Measurements from ENCODE around the gene ROR1. TPM values are rescaled to one million over a fixed set of nuclear protein-coding genes. Genes with fewer than 3 reads are reported as not detected.

Gene ROR1
- total and polyA plus RNA-seq, 2 of the 13 experiments (the other 11 are each of a cell fraction or from before 2014, with no cell fraction given): 0.58 to 2.3 TPM

DNA sequence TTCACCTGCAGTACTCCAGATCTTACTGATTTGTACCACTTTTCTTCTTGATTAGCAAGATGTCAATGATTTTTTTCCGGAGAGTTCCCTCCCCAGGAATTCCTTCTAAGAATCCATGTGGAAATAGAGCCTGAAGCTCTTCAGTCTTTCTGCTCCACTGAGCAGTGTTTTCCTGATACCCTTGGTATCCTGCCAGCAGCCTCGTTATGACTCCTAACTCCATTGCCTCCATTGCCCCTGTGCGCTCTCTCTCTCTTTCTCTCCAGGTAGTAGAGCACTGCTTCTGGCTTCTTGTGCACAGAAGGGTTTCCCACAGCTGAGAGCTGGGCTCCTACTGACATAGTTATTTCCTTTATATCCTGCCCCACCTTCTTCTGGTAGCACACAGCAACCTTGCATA is 441.8 kb downstream of the ROR1 start (continued):
- TF ChIP-seq, protein P1, sequence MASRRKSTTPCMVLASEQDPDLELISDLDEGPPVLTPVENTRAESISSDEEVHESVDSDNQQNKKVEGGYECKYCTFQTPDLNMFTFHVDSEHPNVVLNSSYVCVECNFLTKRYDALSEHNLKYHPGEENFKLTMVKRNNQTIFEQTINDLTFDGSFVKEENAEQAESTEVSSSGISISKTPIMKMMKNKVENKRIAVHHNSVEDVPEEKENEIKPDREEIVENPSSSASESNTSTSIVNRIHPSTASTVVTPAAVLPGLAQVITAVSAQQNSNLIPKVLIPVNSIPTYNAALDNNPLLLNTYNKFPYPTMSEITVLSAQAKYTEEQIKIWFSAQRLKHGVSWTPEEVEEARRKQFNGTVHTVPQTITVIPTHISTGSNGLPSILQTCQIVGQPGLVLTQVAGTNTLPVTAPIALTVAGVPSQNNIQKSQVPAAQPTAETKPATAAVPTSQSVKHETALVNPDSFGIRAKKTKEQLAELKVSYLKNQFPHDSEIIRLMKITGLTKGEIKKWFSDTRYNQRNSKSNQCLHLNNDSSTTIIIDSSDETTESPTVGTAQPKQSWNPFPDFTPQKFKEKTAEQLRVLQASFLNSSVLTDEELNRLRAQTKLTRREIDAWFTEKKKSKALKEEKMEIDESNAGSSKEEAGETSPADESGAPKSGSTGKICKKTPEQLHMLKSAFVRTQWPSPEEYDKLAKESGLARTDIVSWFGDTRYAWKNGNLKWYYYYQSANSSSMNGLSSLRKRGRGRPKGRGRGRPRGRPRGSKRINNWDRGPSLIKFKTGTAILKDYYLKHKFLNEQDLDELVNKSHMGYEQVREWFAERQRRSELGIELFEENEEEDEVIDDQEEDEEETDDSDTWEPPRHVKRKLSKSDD (CRISPR knock-in tag; IDR thresholded peaks at IDR 0.05; ENCODE audit: low read depth): no peak
- TF ChIP-seq CEBPB (IDR thresholded peaks at IDR 0.05; ENCODE audit: borderline replicate concordance, low read depth, low read length) (no peak), RFXAP (CRISPR knock-in tag; IDR thresholded peaks at IDR 0.05; ENCODE audit: borderline replicate concordance) (no peak), SIN3B (IDR thresholded peaks at IDR 0.05; ENCODE audit: low read length) (no peak), ZSCAN9 (CRISPR knock-in tag; IDR thresholded peaks at IDR 0.05; ENCODE audit: borderline replicate concordance) (no peak)

DNA sequence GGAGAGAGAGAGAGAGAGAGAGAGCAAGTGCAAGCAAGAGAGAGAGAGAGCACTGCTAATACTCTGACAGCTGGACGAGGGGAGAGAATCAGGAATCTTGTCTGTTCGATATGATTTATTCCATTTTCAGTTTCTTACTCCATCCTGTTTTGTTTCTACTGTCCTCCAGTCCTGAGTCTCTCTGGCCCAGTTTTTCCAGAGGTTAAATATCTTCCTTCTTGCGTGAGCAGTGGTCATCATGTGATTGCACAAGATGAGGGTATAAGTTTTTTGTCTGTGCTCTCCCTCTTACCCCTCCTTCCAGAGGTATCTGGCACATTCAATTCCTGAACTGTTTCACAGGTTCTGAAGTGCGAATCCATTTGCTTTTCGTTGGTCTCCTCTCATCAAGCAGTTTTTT is 446.4 kb downstream of the ROR1 start:
- H4K20me1 ChIP-seq (ENCODE audit: insufficient read depth, low read length): no peaks in the 10 kb centered on the region
- no peak for FAIRE-seq
- no peak for TF ChIP-seq ZNF343 (CRISPR knock-in tag; IDR thresholded peaks at IDR 0.05)
- TF ChIP-seq, protein P2, sequence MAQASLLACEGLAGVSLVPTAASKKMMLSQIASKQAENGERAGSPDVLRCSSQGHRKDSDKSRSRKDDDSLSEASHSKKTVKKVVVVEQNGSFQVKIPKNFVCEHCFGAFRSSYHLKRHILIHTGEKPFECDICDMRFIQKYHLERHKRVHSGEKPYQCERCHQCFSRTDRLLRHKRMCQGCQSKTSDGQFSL (CRISPR knock-in tag; IDR thresholded peaks at IDR 0.05): no peak
- TF ChIP-seq SAFB2 (CRISPR knock-in tag; IDR thresholded peaks at IDR 0.05; ENCODE audit: borderline replicate concordance, low read depth): no peak
- TF ChIP-seq AHR (CRISPR knock-in tag; IDR thresholded peaks at IDR 0.05): no peak
- TF ChIP-seq, protein P3, sequence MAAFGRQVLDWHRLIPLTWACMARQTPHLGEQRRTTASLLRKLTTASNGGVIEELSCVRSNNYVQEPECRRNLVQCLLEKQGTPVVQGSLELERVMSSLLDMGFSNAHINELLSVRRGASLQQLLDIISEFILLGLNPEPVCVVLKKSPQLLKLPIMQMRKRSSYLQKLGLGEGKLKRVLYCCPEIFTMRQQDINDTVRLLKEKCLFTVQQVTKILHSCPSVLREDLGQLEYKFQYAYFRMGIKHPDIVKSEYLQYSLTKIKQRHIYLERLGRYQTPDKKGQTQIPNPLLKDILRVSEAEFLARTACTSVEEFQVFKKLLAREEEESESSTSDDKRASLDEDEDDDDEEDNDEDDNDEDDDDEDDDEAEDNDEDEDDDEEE (CRISPR knock-in tag; IDR thresholded peaks at IDR 0.05): no peak
- TF ChIP-seq ZNF274 (CRISPR knock-in tag; IDR thresholded peaks at IDR 0.05): no peak
- no peak for TF ChIP-seq ZBTB7A (CRISPR knock-in tag; IDR thresholded peaks at IDR 0.05)
- TF ChIP-seq CC2D1A (CRISPR knock-in tag; IDR thresholded peaks at IDR 0.05): no peak
- no peak for TF ChIP-seq ZNF724P (CRISPR knock-in tag; IDR thresholded peaks at IDR 0.05; ENCODE audit: borderline replicate concordance)
- no peak for TF ChIP-seq ZNF737 (CRISPR knock-in tag; IDR thresholded peaks at IDR 0.05; ENCODE audit: borderline replicate concordance)
- no peak for TF ChIP-seq ZFP36L1 (CRISPR knock-in tag; IDR thresholded peaks at IDR 0.05)
- no peak for TF ChIP-seq ZFP36 (IDR thresholded peaks at IDR 0.05; ENCODE audit: borderline replicate concordance, low read depth, low read length, partially characterized antibody)
- no peak for TF ChIP-seq KDM5A (IDR thresholded peaks at IDR 0.05; ENCODE audit: borderline replicate concordance, low read length)
- no peak for TF ChIP-seq ZNF329 (CRISPR knock-in tag; IDR thresholded peaks at IDR 0.05; ENCODE audit: low read depth)
- no peak for TF ChIP-seq POLR2A (IDR thresholded peaks at IDR 0.05; ENCODE audit: insufficient read depth in 1 of 2, low read depth in 2 of 2, low read length in 2 of 2)
- TF ChIP-seq ZFP90 (CRISPR knock-in tag; IDR thresholded peaks at IDR 0.05; ENCODE audit: borderline replicate concordance): no peak
- no peak for DNase-seq (ENCODE audit: low spot score)
- H3K9ac ChIP-seq (ENCODE audit: insufficient read depth, low read depth, low read length): no peak overlapping the region
- H3K36me3 ChIP-seq (replicated peaks in 1 of 2; ENCODE audit: control insufficient read depth in 1 of 2, insufficient read depth in 2 of 2, low read length in 2 of 2): no peaks in the 10 kb centered on the region
- CTCF ChIA-PET (ENCODE audit: low intra/inter-chr PET ratio, low total read pairs): no interaction called here
- in situ Hi-C loops (cut with HindIII; ENCODE audit: extremely low pct_ligation_motif_present, low pct_unique_long_range_greater_than_20kb) (no loop called here), intact Hi-C loops (cut with micrococcal nuclease; ENCODE audit: unreplicated experiment) (no loop called here)
- no peak overlapping the region for H3K4me2 ChIP-seq (ENCODE audit: low read depth, low read length)
- H3K27me3 ChIP-seq (ENCODE audit: control insufficient read depth in 1 of 2, insufficient read depth in 2 of 2, low read length in 2 of 2): 0 out of 5 replicates have a peak, but pooled peaks cover 0 to 4% of the 10 kb centered on the region in 2 experiments
- no peaks in the 10 kb centered on the region for H3K9me3 ChIP-seq (ENCODE audit: low read length)
- no TSS peak for BruUV-seq (replicated peaks)
- WGBS (ENCODE audit: low lambda C conversion rate): 8% methylated on average over 5 of the region's 5 CpGs
- no peak overlapping the region for H3K4me3 ChIP-seq (replicated peaks in 1 of 3; ENCODE audit: insufficient read depth in 1 of 3, low read depth in 2 of 3, low read length in 3 of 3)
- no peaks in the 10 kb centered on the region for H3K79me2 ChIP-seq (ENCODE audit: insufficient read depth, low read length)
- no peak overlapping the region for H2AFZ ChIP-seq (ENCODE audit: low read length)
- no peak for ATAC-seq
- POLR2A ChIA-PET: no interaction called here
- H3K4me1 ChIP-seq (ENCODE audit: insufficient read depth, low read length): no peaks in the 10 kb centered on the region
- H3K27ac ChIP-seq (ENCODE audit: extremely low read length, insufficient read depth, low read length): no peak overlapping the region

All from HepG2 (cell line).